Astrocyte (in vitro differentiated cells and primary cell): ENCODE measurements around the gene TAAR9. TPM values are rescaled to one million over a fixed set of nuclear protein-coding genes. Genes with fewer than 3 reads are reported as not detected.
"Not testable (repeated sequence)": the region's sequence is repeated elsewhere in the genome, so short reads cannot be mapped to it uniquely, and the experiment has no call there.

Experiments
- DNase-seq: peaks from one replicate; pipeline ENCODE4 v3.0.0-alpha.2; 2010; ENCODE audit warnings: low read depth
- FAIRE-seq: peaks from 2 replicates; lab custom pipeline; 2011; peaks lifted over from hg19 to GRCh38; lab: Jason Lieb, UNC
- H2AFZ ChIP-seq: 2 replicates; pipeline ENCODE4 v1.6.0; 2012; ENCODE audit warnings: low read depth, low read length, inconsistent platforms
- H3K27ac ChIP-seq: 2 replicates; pipeline ENCODE4 v1.5.1; 2011; ENCODE audit warnings: low read depth, low read length, inconsistent platforms
- H3K27me3 ChIP-seq: 2 replicates; pipeline ENCODE4 v1.6.0; 2011; ENCODE audit warnings: low read length, inconsistent platforms; ENCODE audit not compliant: insufficient read depth
- H3K36me3 ChIP-seq: 2 replicates; pipeline ENCODE4 v1.5.1; 2011; ENCODE audit warnings: low read length, inconsistent platforms; ENCODE audit not compliant: insufficient read depth
- H3K4me1 ChIP-seq: 2 replicates; pipeline ENCODE4 v1.5.1; 2011; ENCODE audit warnings: low read length, inconsistent platforms; ENCODE audit not compliant: insufficient read depth
- H3K4me2 ChIP-seq: 2 replicates; pipeline ENCODE4 v1.6.0; 2012; ENCODE audit warnings: low read length, inconsistent platforms
- H3K4me3 ChIP-seq: 2 replicates; pipeline ENCODE4 v1.5.1; 2011; ENCODE audit warnings: low read depth, mild to moderate bottlenecking, low read length, inconsistent platforms; ENCODE audit not compliant: insufficient read depth
- H3K79me2 ChIP-seq: 2 replicates; pipeline ENCODE4 v1.6.0; 2012; ENCODE audit warnings: mild to moderate bottlenecking, low read length, inconsistent platforms; ENCODE audit not compliant: insufficient read depth
- H3K9ac ChIP-seq: 2 replicates; pipeline ENCODE4 v1.6.0; 2012; ENCODE audit warnings: mild to moderate bottlenecking, low read length, inconsistent platforms
- H3K9me3 ChIP-seq: 2 replicates; pipeline ENCODE4 v1.5.1; 2012; ENCODE audit warnings: low read depth, mild to moderate bottlenecking, low read length, inconsistent platforms; ENCODE audit not compliant: insufficient read depth
- H4K20me1 ChIP-seq: 2 replicates; pipeline ENCODE4 v1.6.0; 2012; ENCODE audit warnings: low read length, inconsistent platforms; ENCODE audit not compliant: insufficient read depth
- H3K27ac Mint-ChIP-seq: one replicate; pipeline ENCODE4 v1.8.0; 2021; ENCODE audit warnings: mild to moderate bottlenecking, mixed read lengths; ENCODE audit not compliant: unreplicated experiment
- H3K27me3 Mint-ChIP-seq: one replicate; pipeline ENCODE4 v1.8.0; 2021; ENCODE audit warnings: low read depth, mixed read lengths; ENCODE audit not compliant: unreplicated experiment
- H3K36me3 Mint-ChIP-seq: one replicate; pipeline ENCODE4 v1.8.0; 2021; ENCODE audit warnings: low read depth, mixed read lengths; ENCODE audit not compliant: unreplicated experiment
- H3K4me1 Mint-ChIP-seq: one replicate; pipeline ENCODE4 v1.8.0; 2021; ENCODE audit warnings: low read depth, mixed read lengths; ENCODE audit not compliant: unreplicated experiment
- H3K4me3 Mint-ChIP-seq: one replicate; pipeline ENCODE4 v1.8.0; 2021; ENCODE audit warnings: mild to moderate bottlenecking, moderate library complexity, mixed read lengths; ENCODE audit not compliant: unreplicated experiment
- H3K9me3 Mint-ChIP-seq: one replicate; pipeline ENCODE4 v1.8.0; 2021; ENCODE audit warnings: mild to moderate bottlenecking, mixed read lengths; ENCODE audit not compliant: unreplicated experiment
- CTCF ChIP-seq: IDR thresholded peaks from 2 replicates; pipeline ENCODE4 v1.5.1; 2011; ENCODE audit warnings: low read depth, mild to moderate bottlenecking, inconsistent platforms, low read length, moderate library complexity; ENCODE audit not compliant: insufficient read depth
- EZH2 ChIP-seq: IDR thresholded peaks from 2 replicates; pipeline ENCODE4 v1.6.1; 2012; ENCODE audit warnings: mild to moderate bottlenecking, low read length, inconsistent platforms; ENCODE audit not compliant: insufficient read depth
- total RNA-seq: library from RNA; stranded (reverse); gene quantifications from 2 replicates; pipeline ENCODE4 v1.2.1, GENCODE V29; 2021

TAAR9 gene
- total RNA-seq, 1 donor from 2014 or later, result not detected

- Histone ChIP-seq H3K9me3 (no peaks in the 10 kb centered on the region), H3K4me2 (peak overlapping the region; percentile 56), H3K27ac (no peak overlapping the region), H3K27me3 (peaks cover 2% of the 10 kb centered on the region), H3K79me2 (no peaks in the 10 kb centered on the region), H3K4me1 (no peaks in the 10 kb centered on the region), H2AFZ (no peak overlapping the region), H3K4me3 (no peak overlapping the region), H3K36me3 (no peaks in the 10 kb centered on the region), H3K9ac (no peak overlapping the region), H4K20me1 (no peaks in the 10 kb centered on the region)
- DNase-seq (peak; percentile 25), FAIRE-seq (no peak)
- H3K4me1 Mint-ChIP-seq, result no peaks in the 10 kb centered on the region
- H3K9me3 Mint-ChIP-seq, result peaks cover 7% of the 10 kb centered on the region
- peak overlapping the region; percentile 64 for H3K4me3 Mint-ChIP-seq
- H3K27me3 Mint-ChIP-seq, result no peaks in the 10 kb centered on the region
- no peak overlapping the region for H3K27ac Mint-ChIP-seq
- H3K36me3 Mint-ChIP-seq, result no peaks in the 10 kb centered on the region
- TF ChIP-seq EZH2 (no peak), CTCF (peak; percentile 78)
Measured at GRCh38 chr6:132530293-132530974, 7.6 kb upstream of the TAAR9 start.

GRCh38 chr6:132534546-132534945 lies 3.5 kb upstream of the TAAR9 start:
- not testable (repeated sequence) for H3K9me3 Mint-ChIP-seq, H3K79me2 ChIP-seq, H3K27me3 ChIP-seq, H3K36me3 ChIP-seq, H3K36me3 Mint-ChIP-seq, H2AFZ ChIP-seq, FAIRE-seq, H3K4me1 Mint-ChIP-seq, H3K27ac ChIP-seq, H3K27ac Mint-ChIP-seq, H3K4me3 Mint-ChIP-seq, H4K20me1 ChIP-seq, H3K4me2 ChIP-seq, H3K4me1 ChIP-seq, DNase-seq, H3K9me3 ChIP-seq, H3K9ac ChIP-seq, H3K4me3 ChIP-seq, H3K27me3 Mint-ChIP-seq

GRCh38 chr6:132537145-132537544 lies 932 bp upstream of the TAAR9 start:
- peaks cover 7% of the 10 kb centered on the region for H3K9me3 Mint-ChIP-seq

More at GRCh38 chr6:132537145-132537544, 932 bp upstream of the TAAR9 start:
- H3K4me1 ChIP-seq, result no peaks in the 10 kb centered on the region
- DNase-seq, result no peak
- peaks cover 6% of the 10 kb centered on the region for H3K27me3 ChIP-seq
- H3K9me3 ChIP-seq, result no peaks in the 10 kb centered on the region
- H3K4me2 ChIP-seq, result no peak overlapping the region
- H4K20me1 ChIP-seq, result no peaks in the 10 kb centered on the region
- no peaks in the 10 kb centered on the region for H3K79me2 ChIP-seq
- Mint-ChIP-seq H3K36me3 (no peaks in the 10 kb centered on the region), H3K27me3 (peaks cover 2% of the 10 kb centered on the region), H3K27ac (no peak overlapping the region), H3K4me3 (no peak overlapping the region), H3K4me1 (no peaks in the 10 kb centered on the region)
- H3K4me3 ChIP-seq, result no peak overlapping the region
- no peaks in the 10 kb centered on the region for H3K36me3 ChIP-seq
- TF ChIP-seq EZH2 (no peak), CTCF (no peak)
- H3K27ac ChIP-seq, result no peak overlapping the region
- H3K9ac ChIP-seq, result no peak overlapping the region
- no peak overlapping the region for H2AFZ ChIP-seq
- no peak for FAIRE-seq
